CD4-positive, alpha-beta T cell treated with Interleukin-6 for 4 hours (primary cell): ENCODE data around the gene DENND11.

Source experiments
- DNase-seq: peaks from one replicate; pipeline ENCODE4 v3.0.0-alpha.2; 2020; ENCODE audit warnings: mixed read lengths

The DENND11 gene, protein sequence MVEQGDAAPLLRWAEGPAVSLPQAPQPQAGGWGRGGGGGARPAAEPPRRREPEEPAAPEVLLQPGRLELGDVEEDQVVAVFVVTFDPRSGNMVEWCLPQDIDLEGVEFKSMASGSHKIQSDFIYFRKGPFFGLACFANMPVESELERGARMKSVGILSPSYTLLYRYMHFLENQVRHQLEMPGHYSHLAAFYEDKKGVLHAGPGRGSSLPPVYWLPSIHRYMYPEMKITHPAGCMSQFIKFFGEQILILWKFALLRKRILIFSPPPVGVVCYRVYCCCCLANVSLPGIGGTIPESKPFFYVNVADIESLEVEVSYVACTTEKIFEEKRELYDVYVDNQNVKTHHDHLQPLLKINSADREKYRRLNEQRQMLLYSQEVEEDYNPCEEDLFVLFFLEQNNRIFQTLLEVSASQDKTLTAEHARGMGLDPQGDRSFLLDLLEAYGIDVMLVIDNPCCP

DNA sequence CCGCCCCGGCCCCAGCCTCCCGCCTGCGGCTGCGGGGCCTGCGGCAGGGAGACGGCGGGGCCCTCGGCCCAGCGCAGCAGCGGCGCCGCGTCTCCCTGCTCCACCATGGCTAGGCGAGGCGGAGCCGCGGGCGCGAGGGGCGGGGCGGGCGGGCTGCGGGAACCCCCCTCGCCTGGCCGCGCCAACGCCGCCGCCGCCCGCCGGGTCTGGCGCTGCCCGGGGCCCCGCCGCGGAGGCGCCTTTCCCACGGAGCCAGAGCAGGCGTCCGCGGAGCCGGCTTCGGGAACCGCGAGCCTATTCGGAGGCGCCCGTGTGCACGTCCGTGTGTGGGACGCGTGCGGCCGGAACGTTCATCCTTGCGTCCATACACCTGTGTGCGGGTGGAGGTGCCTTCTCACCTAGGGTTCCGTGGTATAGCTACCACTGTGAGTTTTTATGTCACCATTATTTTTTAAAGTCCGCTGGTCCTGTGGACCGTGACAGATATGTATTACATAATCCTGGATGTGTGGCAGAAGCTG lies at the start of gene DENND11:
Gene DENND11, minus strand, starts transcription at position 120 of the 521 bp plus-strand sequence. Its CDS starts 13 bp downstream, at position 107.
- peak; percentile 68 for DNase-seq

DNA sequence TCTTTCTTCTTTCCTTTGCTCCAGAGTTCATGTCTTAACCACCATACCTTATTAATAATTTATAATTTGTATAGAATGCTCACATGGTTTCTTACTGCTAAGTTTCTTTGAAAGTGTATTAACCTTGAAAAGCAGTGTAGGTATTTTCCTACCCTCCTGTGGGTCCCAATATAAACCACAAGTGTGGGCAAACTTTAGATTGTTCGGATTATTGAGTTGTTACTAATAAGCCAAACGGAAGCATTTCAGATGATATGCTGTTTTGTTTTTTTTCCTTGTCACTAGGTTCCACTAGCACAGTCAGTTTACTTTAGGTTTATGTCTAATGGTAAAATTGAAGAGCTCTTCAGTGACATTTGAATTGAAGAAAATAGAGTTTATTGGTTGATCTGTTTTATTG lies 46.4 kb upstream of the DENND11 start:
- no peak for DNase-seq

DNA sequence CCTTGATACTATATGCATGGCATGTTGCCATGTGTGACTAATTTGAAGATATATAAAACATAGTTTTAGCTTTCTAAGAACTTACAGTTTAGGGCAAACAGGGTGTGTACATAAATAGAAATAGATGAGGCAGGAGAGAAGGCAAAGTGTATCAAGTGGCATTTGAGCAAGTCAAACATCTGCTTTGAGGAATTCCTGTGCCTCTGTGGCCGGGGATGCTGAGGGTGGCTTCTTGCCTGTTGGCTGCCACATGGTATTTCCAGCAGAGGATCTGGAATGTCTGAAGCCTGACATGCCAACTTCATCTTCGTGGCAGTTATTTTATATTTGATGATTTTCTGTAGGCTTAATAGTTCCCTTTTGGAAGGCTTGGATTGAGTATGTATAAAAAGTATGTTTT lies 42.2 kb upstream of the DENND11 start:
- DNase-seq: no peak

DNA sequence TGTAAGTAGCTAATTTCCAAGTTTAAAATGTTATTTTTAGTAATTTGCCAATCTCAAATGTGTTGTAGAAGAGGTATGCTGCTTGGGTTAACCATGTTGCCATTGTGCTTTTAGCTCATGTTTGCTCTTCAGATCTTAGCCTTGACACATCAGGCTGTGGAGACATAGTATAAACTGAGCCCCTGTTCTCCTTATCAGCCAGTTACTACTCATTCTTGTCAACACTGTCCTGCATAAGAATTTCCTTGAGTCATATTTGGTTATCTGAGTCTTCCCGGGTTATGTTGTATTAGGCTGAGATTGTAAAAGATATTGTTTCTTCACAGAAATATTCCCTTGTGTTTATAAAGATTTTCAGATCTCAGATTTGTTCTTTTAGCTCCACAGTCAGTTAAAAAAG lies 40.3 kb upstream of the DENND11 start:
- no peak for DNase-seq

DNA sequence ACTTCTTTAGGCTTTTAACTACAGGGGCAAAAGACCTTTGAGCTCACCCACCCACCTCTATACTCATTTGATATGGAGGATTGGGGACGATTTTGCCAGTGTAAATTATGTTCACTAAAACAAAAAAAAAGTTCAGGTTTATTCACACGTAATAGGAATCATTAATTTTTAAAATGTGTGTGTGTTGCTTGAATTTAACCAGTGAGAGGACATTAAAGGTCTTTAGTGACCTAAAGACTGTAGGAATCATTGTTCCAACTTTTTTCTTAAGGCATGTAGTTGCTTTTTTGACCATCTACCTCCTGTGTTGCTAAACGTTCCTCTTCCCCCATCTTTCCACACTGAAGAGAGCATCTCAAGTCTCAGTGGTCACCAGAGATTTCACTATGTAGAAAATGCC lies 37.3 kb upstream of the DENND11 start:
- no peak for DNase-seq

DNA sequence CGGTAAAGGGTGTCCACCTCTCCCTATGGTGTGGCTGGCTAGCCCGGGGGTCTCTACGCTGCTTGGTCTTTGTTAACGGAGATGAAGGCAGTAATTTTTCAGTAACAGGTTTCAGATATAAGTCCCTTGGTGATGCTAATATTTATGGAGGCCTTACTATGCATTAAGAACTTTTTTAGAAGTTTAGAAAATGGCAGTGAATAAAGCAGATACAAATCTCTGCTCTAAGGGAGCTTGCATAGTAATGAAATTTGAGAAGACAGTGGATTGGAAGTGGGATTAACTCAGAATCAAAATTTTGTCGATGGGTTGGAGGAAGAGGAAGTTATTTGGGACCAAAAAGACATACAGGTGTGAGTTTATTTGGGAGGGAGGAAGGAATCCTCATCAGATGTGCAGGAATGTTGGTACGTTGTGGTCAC lies 36.6 kb upstream of the DENND11 start:
- DNase-seq: no peak

DNA sequence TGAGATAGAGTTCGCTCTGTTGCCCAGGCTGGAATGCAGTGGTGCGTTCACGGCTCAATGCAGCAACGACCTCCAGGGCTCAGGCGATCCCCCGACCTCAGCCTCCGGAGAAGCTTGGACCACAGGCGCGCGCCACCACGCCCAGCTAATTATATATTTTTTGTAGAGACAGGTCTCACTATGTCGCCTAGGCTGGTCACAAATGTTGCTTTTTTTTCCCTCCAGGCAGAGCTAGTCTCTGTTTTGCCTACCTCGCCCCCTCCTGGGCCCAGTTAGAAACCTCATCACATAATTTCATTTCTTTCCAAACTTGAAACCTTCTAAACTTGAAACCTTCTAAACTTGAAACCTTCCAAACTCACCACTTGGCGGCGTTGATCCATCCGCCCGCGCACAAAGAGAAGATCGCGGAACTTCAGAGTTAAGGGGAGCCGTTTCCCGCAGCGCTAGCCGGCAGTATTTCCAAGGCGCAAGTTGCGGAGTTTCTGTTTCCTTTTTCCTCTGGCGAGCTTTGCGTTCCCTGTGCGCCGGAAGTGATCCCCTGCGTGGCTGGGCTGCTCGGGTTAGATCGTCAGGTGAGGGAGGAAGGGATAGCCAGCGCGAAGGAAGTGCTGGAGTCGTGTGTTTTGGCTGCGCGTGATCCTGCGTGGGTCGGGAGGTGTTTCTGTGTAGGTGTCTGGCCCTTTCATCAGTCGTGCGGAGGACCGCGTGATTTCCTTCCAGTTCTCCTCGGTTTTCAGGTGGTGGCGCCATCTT lies 36.0 kb upstream of the DENND11 start, which contains the start of gene SSBP1:
Gene SSBP1, plus strand, starts transcription at position 523 of the 756 bp plus-strand sequence. CDS start 809 bp downstream, outside the sequence.
- DNase-seq: peak; percentile 91

DNA sequence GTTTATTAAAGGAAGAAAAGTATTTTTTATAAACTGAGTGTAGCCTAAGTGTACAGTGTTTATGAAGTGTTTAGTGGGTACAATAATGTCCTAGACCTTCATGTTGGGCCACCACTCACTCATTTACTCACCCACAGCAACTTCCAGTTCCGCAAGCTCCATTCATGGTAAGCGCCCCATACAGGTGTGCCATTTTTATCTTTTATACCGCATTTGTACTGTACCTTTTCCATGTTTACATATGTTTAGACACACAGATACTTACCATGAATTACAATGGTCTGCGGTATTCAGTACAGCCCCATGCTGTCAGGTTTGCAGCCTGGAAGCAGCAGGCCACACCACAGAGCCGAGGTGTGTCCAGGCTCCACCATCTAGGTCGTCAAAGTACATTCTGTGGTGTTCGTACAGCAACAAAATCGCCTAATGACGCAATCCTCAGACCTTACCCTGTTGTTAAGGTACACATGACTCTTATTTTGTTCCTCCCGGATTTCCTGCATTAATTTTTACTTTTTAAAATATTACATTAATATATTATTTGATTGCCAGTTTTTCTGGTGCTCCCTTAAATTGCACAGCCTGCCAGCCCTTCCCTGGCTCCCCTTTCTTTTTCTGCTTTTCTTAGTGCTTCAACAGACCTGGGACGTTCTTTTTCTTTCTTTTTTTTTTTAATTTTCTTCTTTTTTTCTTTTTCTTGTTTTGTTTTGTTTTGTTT lies 35.3 kb upstream of the DENND11 start:
- peak; percentile 7 for DNase-seq

DNA sequence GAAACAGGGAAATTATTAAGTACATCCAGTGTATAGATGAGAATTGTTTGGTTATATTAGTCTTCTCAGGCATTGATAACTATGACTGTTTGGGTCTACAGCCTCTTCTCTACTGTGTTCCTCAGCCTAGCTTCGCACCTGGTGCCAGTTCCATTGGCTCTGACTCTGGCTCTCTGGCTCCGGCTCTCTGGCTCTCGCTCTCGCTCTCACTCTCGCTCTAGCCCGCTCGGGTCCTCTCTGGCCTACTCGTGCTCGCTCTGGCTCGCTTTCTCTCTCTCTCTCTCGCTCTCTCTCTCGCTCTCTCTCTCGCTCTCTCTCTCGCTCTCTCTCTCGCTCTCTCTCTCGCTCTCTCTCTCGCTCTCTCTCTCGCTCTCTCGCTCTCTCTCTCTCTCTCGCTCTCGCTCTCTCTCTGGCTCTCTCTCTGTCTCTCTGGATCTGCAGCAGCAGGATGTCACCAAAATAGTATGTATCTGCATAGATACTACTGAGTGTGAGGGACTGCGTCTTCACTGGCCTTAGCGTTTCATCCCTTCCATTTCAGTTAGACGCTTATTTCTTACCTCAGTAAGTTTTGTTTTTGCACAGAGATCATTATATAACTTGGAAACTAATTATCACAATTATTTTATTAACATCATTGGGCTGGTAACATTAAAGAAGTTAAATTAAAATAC lies 29.6 kb upstream of the DENND11 start:
- no peak for DNase-seq

DNA sequence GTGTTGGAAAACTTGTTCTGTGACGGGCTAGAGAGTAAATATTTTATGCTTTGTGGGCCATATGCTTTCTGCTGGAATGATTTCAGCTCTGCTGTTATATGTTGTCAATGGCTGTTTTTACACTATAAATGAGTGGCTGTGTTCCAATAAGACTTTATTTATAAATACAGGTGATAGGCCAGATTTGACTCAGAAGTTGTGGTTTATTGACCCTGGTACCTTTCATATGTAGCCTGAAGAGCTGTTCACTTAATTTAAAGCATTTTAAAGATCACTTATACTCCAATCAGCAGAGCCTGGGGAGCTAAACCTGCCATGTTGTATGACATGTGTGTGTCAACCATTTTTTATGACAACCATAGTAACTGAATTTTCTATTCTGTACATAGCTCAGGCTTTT lies 27.1 kb upstream of the DENND11 start:
- no peak for DNase-seq

DNA sequence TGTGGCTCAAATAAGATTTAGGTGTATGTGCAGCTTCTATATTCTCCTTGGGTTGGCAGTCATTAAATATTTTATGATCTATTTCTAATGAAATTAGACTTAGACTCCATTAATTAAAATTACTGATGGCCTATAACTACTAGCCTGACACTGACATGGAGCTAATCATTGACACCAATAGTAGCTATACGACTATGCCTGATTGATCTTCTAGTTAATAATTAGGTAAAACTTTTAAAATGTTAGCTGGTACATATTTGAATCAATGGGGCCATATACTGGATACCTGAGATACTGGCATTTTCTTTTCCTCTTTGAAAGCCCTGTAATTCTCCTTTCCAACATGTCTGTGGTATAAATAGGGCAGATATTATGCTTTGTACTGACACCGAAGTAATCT lies 20.6 kb upstream of the DENND11 start:
- DNase-seq: no peak

DNA sequence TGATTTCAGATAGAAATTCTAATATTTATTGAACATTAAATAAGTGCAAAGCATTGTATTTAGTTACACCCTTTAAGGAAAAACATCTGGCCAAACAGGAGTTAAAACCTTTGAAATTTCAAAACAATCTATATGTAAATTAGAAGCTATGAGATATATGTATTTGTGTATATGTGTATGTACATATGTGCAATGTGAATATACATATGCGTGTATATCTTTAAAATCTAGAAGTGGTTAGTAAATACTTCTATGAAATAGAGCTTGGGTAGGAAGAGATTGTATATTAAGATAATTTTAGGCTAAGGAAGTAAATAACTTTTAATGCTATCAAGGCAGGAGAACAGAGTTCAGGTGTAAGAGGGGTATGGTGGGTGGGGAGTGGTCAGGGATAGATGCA lies 15.5 kb upstream of the DENND11 start:
- no peak for DNase-seq

DNA sequence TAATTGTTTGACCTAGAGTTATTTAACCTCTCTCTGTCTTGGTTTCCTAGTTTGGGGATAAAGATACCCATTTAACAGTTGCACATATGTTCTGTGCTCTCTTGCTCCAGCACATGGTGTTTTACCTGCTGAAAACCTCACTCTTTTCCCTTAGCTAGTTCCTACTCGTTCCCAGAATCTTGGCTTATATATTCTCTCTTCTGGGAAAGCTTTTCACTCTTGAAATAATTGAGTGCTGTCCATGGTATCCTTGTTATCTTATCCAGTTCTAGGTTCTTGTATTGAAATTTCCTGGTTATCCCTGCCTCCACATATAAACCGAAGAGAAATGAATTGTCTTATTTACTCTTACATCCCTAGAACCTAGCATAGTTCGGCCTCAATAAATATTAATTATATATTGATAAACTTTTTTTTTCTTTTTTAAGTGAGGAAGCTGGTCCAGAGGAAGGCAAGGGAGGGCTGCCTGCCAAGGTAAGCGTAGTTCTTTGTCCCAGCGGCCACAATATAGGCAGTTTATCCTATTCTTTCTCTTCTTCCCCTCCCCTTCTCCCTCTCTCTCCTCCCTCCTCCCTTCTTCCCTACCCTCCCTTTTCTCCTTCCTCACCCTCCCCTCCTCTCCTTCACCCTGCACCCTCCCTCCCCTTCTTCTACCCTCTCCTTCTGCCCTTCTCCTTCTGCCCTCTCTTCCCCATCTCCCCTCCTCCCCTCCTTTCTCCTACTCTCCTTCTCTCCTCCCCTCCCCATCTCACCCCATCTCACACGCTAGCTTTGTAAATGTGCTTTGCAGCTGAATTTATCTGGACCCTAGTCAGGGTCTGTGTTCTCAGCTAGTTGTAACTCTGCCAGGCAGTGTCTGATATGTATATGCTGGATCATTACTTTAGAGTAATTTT lies 14.1 kb upstream of the DENND11 start:
- DNase-seq: no peak

DNA sequence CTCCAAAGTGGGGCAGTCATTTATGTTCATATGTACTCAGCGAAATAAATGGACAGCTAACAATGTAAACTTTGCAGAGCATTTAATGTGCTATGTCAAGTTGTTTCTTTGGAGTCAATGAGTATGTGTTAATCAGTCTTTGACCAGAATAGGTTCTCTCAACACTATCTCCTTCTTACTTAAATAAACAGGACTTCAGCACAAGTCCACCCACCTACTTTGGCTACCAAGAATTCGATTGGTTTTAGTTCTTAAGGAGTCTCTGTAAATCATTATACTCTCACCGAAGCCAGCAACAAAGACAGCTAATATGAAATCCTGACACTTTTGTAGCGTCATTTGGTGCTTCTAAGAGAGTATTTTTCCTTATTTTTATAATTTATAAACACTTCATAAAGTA lies 13.1 kb upstream of the DENND11 start:
- DNase-seq: no peak

DNA sequence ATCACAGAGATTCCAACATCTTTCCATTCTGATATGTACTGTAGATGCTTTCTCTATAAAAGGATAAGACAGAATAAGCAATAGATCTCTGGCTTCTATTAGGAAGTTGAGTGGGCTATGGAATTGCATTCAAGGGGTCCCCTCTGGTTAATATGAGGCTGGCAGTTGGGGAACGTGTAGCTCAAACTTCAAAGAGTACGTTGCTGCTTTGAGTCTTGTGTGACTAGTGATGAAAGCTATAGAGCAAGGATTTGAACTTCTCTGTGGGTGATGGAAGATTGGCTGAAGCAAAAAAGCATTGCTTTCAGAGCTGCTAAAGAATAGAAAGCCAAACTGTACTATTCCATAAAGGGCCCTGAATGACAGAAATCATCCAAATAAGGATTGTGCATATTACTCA lies 12.6 kb upstream of the DENND11 start:
- DNase-seq: no peak

DNA sequence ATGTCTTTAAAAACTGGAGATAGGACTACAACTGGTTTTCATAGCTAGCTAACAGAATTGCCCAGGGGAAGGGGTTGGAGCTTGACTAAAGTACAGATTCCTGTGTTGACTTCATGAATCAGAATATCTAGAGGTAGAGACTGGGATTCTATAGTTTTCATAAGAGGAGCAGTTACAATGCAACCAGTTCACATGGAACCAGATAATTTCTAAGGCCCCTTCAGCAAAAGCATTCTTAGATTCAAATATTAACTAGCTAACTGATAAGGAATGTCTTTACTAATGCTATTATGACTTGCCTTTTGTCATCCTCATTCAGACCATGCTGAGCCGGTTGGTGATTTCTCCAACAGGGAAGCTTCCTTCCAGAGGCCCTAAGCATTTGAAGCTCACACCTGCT lies 11.9 kb upstream of the DENND11 start:
- DNase-seq: no peak

DNA sequence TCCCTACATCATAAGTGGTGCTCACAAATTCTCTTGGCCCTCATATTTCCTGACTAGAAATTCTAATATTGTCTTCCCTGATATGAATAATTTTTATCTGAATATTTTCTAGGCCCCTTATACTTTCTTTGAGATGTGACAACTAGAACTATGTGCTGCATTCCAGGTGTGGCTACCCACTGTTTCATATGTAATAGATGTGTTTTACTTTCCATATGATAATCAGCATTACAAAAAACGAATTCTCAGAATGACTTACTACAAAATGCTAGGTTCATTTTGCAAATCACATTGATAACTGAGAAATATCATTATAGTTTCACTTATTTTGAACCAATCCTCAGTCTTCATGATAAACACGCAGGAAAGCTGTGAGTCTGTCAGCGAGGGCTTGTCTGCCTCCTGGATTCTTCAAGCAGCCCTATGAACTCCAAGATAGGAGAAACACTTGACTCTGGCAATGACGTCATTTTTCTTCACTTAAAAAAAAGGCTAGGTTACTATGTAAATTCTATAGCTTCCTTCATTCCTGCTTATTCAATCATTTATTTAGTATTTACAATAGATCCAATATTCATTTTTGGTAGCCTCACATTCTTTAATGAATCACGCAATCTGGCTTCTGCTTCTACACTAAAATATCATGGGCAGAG lies 10.8 kb upstream of the DENND11 start:
- no peak for DNase-seq

DNA sequence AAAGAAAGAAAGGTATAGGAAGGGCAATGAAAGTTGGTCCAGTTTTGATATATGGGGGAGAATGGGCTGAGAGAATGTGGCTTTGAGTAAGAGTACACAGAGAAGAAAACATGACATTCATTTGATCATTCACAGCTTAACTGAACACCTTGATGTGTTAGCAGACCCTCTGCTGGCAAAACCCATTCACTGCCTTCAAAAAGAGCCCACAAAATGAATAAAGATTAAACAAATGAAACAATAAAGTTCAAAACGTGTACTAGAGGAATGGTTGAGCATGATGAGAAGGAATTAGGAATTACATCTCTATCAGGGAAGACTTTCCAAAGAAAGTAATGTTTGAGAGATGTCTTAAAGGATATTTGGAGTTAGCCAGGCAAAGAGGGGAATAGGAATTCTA lies 8.3 kb upstream of the DENND11 start:
- no peak for DNase-seq

DNA sequence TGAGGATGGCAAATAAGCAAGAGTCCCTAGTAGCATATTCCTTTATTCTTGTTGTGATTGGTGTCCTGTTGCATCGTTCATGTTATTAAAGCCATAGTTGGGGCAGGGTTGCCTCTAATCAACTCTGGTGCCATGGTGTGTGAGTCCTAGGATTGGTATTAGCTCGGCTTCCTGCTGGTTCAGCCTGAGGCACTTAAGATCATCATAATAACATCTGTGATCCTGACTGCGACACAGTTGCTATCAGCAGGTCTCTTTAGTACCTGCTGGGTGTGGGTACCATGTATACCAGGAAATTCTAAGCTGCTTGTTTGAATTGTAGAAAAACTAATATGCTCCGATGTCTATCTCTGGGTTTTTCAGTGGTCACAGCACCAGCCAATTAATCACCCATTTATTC lies 7.8 kb upstream of the DENND11 start:
- DNase-seq: no peak

DNA sequence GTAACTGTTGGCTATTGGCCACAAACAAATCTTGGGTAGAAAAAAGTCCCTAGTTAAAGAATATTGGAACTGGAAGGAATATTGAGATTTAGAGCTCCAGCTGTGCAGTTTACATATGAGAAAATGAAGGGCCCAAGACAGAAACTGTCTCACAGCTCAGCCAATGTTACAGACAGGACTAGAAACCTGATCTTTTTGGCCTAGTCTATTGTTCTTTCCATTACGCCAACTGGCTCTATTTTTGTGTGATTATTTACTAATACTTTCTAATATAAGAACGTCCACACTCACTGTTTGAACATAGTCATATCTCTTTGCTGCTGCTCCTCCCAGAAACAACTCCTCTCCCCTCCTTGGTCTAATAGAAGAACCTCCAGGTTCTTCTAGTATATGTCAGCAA lies 7.4 kb upstream of the DENND11 start:
- DNase-seq: no peak

DNA sequence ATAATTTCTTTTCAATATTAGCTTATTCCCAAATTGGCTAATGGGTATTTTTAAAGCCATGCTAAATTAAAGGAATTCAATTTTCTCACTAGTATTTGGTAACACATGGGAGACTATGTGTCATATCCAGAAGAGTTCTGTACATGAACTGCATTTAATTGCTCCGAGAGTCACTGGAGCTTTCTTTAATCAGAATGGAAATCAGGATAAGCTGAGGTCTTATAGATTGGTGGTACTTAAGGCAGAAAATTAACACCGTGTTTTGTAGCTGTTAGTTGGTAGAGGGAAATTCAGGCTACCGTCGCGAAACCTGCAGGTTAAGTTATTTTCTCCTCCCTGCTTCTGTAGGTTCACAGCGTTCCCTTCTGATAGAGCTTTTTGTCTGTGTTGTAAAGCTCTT lies 6.4 kb upstream of the DENND11 start, which contains the start of gene WEE2:
Gene WEE2, plus strand, starts transcription at position 3 of the 400 bp plus-strand sequence. CDS start 406 bp downstream, outside the sequence.
- no peak for DNase-seq
